OCI-LY1 (cell line): Measurements from ENCODE around the gene ABCE1.

Source experiments
- CTCF ChIP-seq: fragments of 200-600 bp; sonication (generic), shearing (Covaris generic); IDR thresholded peaks from 2 replicates; pipeline ENCODE4 v1.5.1; 2017; ENCODE audit warnings: mild to moderate bottlenecking, antibody characterized with exemption, low read length, moderate library complexity, mixed read lengths
- EZH2 ChIP-seq: fragments of 200-600 bp; sonication (generic), shearing (Covaris generic); IDR thresholded peaks from 2 replicates; pipeline ENCODE4 v1.8.0; 2017; ENCODE audit warnings: borderline replicate concordance, mixed run types, mild to moderate bottlenecking, antibody characterized with exemption, low read length, moderate library complexity, mixed read lengths

- TF ChIP-seq CTCF (no peak), EZH2 (no peak)
These were observed 78.7 kb downstream of the ABCE1 start for GRCh38 chr4:145176641-145177432.
